Liver (tissue), 3 donors: ENCODE data around the gene PTH1R.

ENCODE experiments used
- CTCF ChIP-seq: fragments of 150-350 bp; IDR thresholded peaks from 2 replicates; pipeline ENCODE4 v1.5.1; 2017; ENCODE audit warnings: improper control_type of control experiment, low read depth, low read length; ENCODE audit not compliant: missing input control
- EGR1 ChIP-seq, 2 donors: IDR thresholded peaks; 2 replicates each; pipeline ENCODE4 v1.6.1; 2016 to 2018; ENCODE audit warnings: antibody characterized with exemption in 2 of 2, low read depth in 2 of 2
- GABPA ChIP-seq, 2 donors: IDR thresholded peaks in 1 of 2; conservative IDR thresholded peaks in 1 of 2; 2 replicates each; pipeline ENCODE4 v1.6.1; 2016; ENCODE audit warnings: antibody characterized with exemption in 2 of 2, mild to moderate bottlenecking in 1 of 2, moderate library complexity in 1 of 2
- JUND ChIP-seq, 2 donors: IDR thresholded peaks; 2 replicates each; pipeline ENCODE4 v1.6.1; 2016; ENCODE audit warnings: antibody characterized with exemption in 2 of 2
- SP1 ChIP-seq: IDR thresholded peaks from 2 replicates; pipeline ENCODE4 v1.6.1; 2018; ENCODE audit warnings: antibody characterized with exemption, mild to moderate bottlenecking
- TAF1 ChIP-seq: conservative IDR thresholded peaks from 2 replicates; pipeline ENCODE4 v1.6.1; 2016; ENCODE audit warnings: antibody characterized with exemption, mild to moderate bottlenecking
- TF ChIP-seq, protein P1 (sequence below): IDR thresholded peaks from 2 replicates; pipeline ENCODE4 v1.6.1; 2016; ENCODE audit warnings: antibody characterized with exemption
- donor health status: healthy.
- donor health status: healthy.

DNA sequence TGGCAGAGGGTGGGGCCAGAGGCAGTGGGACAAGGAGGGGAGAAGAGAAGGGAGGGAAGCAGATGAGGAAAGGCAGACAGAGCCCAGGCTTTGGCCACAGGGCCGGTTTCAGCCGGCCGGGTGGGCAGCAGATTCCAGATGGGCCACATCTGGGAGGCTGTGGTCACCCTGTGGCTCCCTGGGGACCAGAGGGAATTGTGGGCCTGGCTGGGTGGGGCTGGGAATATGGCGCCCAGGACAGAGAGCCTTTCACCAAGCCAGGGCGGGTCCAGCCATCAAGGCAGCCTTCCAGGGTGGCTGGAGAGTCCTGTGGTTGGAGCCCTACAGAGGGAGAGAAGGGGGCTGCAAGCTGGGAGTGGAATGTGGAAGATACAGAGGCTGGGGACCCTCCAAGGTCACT lies 18.9 kb downstream of the PTH1R start:
- no peak for TF ChIP-seq CTCF
- no peak for TF ChIP-seq GABPA (IDR thresholded peaks at IDR 0.05 in 1 of 2, conservative IDR thresholded peaks at IDR 0.05 in 1 of 2)
- no peak for TF ChIP-seq JUND (IDR thresholded peaks at IDR 0.05)
- TF ChIP-seq EGR1 (IDR thresholded peaks at IDR 0.05; ENCODE audit: low read depth in 2 of 2): no peak
- no peak for TF ChIP-seq TAF1
- TF ChIP-seq SP1: no peak
- TF ChIP-seq, protein P1, sequence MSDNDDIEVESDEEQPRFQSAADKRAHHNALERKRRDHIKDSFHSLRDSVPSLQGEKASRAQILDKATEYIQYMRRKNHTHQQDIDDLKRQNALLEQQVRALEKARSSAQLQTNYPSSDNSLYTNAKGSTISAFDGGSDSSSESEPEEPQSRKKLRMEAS: no peak
